HFF-Myc (cell line): ENCODE measurements around the gene CEBPE.
A peak's percentile ranks its signal among the peaks of the same experiment; 100 is the strongest.

Experiments used
- DNase-seq: peaks from one replicate; pipeline ENCODE4 v3.0.0-alpha.2; 2011; ENCODE audit warnings: low read depth; ENCODE audit errors: extremely low read depth
- H3K4me3 ChIP-seq: replicated peaks from 2 replicates; pipeline ENCODE4 v1.5.1; 2011; ENCODE audit warnings: low read depth, mild to moderate bottlenecking, control low read depth, low read length
- CTCF ChIP-seq: IDR thresholded peaks from 2 replicates; pipeline ENCODE4 v1.5.1; 2012; ENCODE audit warnings: mild to moderate bottlenecking, low read depth, low read length, control low read depth; ENCODE audit errors: missing control alignments

CEBPE gene

DNA sequence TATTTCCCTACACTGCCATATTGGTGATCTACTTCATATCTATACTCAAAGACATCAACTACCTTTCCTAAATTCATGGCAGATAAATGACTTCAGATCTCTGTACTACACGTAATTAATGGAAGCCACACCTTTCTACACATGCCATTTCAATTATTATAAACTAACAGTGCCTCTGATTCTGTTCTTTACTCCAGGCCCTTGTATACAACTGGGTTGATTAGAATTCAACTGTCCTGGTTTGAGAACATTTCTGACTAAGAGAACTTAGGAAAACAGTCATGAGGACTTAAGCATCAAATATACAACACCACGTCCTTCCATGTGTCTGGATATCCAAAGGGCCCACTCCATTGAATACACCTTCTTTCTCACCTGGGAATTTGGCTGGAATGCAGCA lies 26.0 kb downstream of the CEBPE start:
- TF ChIP-seq CTCF = no peak
- peak overlapping the region; percentile 94 for H3K4me3 ChIP-seq
- DNase-seq = no peak

DNA sequence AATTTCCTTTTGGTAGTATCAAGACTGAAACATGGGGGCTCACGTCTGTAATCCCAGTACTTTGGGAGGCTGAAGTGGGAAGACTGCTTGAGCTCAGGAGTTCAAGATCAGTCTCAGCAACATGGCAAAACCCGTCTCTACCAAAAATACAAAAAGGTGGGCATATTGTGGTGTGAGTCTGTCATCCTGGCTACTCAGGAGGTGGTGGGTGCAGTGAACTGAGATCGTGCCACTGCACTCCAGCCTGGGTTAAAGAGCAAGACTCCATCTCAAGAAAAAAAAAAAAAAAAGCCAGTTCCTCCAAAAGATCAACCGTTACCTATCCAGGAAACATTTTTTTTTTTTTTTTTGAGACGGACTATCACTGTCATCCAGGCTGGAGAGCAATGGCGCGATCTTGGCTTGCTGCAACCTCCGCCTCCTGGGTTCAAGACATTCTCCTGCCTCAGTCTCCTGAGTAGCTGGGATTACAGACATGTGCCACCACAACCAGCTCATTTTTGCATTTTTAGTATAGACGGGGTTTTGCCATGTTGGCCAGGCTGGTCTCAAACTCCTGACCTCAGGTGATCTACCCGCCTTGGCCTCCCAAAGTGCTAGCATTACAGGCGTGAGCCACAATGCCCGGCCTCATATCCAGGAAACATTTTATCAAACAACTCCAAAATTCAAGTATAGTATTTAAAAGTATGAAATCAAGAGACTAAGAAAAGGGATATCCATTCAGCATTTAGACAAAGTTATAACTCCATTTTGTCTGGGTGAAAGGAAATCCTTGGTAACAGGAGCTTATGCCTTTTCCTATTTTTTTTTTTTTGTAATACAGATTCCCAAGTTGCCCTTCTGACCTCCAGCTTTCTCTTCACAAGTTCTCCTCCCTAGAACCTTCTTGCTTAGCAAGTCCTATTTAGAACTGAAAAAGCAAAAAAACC lies 27.5 kb downstream of the CEBPE start:
- TF ChIP-seq CTCF = no peak
- no peak overlapping the region for H3K4me3 ChIP-seq

DNA sequence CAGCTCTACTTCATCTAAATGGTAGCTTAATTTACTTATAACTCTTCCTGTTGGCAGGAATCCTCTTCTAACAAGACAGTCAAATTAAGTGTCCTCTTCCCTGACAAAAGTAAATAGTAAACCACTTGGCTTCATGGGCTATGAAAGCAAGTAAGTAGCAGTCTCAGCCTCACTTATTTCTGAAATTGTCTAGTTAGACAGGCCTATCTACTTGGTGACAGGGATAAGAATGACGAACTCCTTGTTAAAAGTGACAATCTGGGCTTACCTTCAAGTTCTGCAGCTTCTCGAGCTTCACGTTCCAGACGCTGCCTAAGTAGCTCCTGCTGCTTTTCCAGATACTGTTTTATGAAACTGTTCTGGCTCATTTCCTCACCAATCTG lies 28.8 kb downstream of the CEBPE start:
- DNase-seq = no peak
- no peak overlapping the region for H3K4me3 ChIP-seq
- TF ChIP-seq CTCF = no peak

More for the DNA sequence above, 27.5 kb downstream of the CEBPE start:
- no peak for DNase-seq

GRCh38 chr14:23089498-23090253 lies 29.4 kb downstream of the CEBPE start:
- TF ChIP-seq CTCF = no peak
- DNase-seq = no peak

DNA sequence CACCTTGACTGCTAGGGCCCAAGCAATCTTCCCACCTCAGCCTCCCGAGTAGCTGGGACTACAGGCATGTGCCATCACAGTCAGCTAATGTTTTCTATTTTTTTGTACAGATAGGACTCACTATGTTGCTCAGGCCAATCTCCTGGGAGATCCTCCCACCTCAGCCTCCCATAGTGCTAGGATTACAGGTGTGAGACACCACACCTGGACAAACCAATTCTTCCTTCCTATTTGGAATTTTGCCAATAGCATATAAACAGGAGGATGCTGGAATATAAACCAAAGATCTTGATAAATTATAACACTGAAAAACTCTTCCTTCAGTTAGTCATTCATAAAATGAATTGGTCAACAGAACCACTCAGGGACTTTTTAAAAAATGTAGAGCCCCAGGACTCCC lies 32.5 kb downstream of the CEBPE start:
- no peak overlapping the region for H3K4me3 ChIP-seq
- no peak for TF ChIP-seq CTCF
- DNase-seq = no peak

More at GRCh38 chr14:23089498-23090253, 29.4 kb downstream of the CEBPE start:
- no peak overlapping the region for H3K4me3 ChIP-seq

- TF ChIP-seq CTCF = no peak
- no peak overlapping the region for H3K4me3 ChIP-seq
- DNase-seq = no peak
Measured at GRCh38 chr14:23085458-23085857, 33.6 kb downstream of the CEBPE start.
